GM23248 (cell line): ENCODE measurements around the gene BLZF1. TPM values are rescaled to one million over a fixed set of nuclear protein-coding genes. Genes with fewer than 3 reads are reported as not detected.

Experiments used
- DNase-seq: peaks from one replicate; pipeline ENCODE4 v3.0.0-alpha.2; 2015
- H2AFZ ChIP-seq: fragments of 200-600 bp; sonication (generic); 2 replicates; pipeline ENCODE4 v1.6.1; 2016; ENCODE audit warnings: antibody characterized with exemption
- H3F3A ChIP-seq: fragments of 200-600 bp; sonication (generic); 2 replicates; pipeline ENCODE4 v1.6.1; 2016; ENCODE audit warnings: mild to moderate bottlenecking, antibody characterized with exemption, mixed run types; ENCODE audit not compliant: insufficient read depth
- H3K27ac ChIP-seq: fragments of 200-600 bp; sonication (generic); 2 replicates; pipeline ENCODE4 v1.5.1; 2016; ENCODE audit warnings: mild to moderate bottlenecking
- H3K27me3 ChIP-seq: fragments of 200-600 bp; sonication (generic); replicated peaks from 2 replicates; pipeline ENCODE4 v1.6.1; 2016; ENCODE audit warnings: mild to moderate bottlenecking; ENCODE audit not compliant: insufficient read depth
- H3K36me3 ChIP-seq: fragments of 200-600 bp; sonication (generic); 2 replicates; pipeline ENCODE4 v1.6.1; 2016; ENCODE audit warnings: low read depth, mild to moderate bottlenecking
- H3K4me1 ChIP-seq: fragments of 200-600 bp; sonication (generic); 2 replicates; pipeline ENCODE4 v1.6.1; 2016; ENCODE audit warnings: mild to moderate bottlenecking; ENCODE audit not compliant: insufficient read depth
- H3K4me2 ChIP-seq: fragments of 200-600 bp; sonication (generic); one replicate; pipeline ENCODE4 v1.6.1; 2016; ENCODE audit warnings: mild to moderate bottlenecking; ENCODE audit not compliant: unreplicated experiment
- H3K4me3 ChIP-seq: fragments of 200-600 bp; sonication (generic); 2 replicates; pipeline ENCODE4 v1.5.1; 2016; ENCODE audit warnings: mild to moderate bottlenecking
- H3K79me2 ChIP-seq: fragments of 200-600 bp; sonication (generic); 2 replicates; pipeline ENCODE4 v1.6.1; 2016; ENCODE audit warnings: mild to moderate bottlenecking; ENCODE audit not compliant: insufficient read depth
- H3K9ac ChIP-seq: fragments of 200-600 bp; sonication (generic); 2 replicates; pipeline ENCODE4 v1.6.1; 2016; ENCODE audit warnings: mild to moderate bottlenecking
- H3K9me2 ChIP-seq: fragments of 200-600 bp; sonication (generic); 2 replicates; pipeline ENCODE4 v1.6.1; 2016; ENCODE audit warnings: mixed run types, mild to moderate bottlenecking, moderate library complexity; ENCODE audit not compliant: insufficient read depth
- H3K9me3 ChIP-seq: fragments of 200-600 bp; sonication (generic); one replicate; pipeline ENCODE4 v1.6.1; 2017; ENCODE audit warnings: low read depth
- H4K20me1 ChIP-seq: fragments of 200-600 bp; sonication (generic); 2 replicates; pipeline ENCODE4 v1.6.0; 2016; ENCODE audit not compliant: insufficient read depth
- EZH2 ChIP-seq: fragments of 200-600 bp; sonication (generic); IDR thresholded peaks from 2 replicates; pipeline ENCODE4 v1.6.1; 2018; ENCODE audit warnings: antibody characterized with exemption, mild to moderate bottlenecking; ENCODE audit not compliant: insufficient read depth, poor library complexity, severe bottlenecking
- EZH2phosphoT487 ChIP-seq: fragments of 200-600 bp; sonication (generic); IDR thresholded peaks from 2 replicates; pipeline ENCODE4 v1.6.1; 2018; ENCODE audit warnings: antibody characterized with exemption, moderate library complexity, mild to moderate bottlenecking, low read depth; ENCODE audit not compliant: insufficient read depth
- WGBS, 2 experiments: methylation state at CpG; one replicate each; pipeline ENCODE4 v1.1.6; 2015 to 2017; ENCODE audit warnings: low lambda C conversion rate in 2 of 2, low coverage in 1 of 2; ENCODE audit errors: missing lambda C conversion rate in 2 of 2; 5-methylcytosine and 5-hydroxymethylcytosine counted together
- in situ Hi-C: fragments of 300-500 bp; cut with MboI; formaldehyde crosslinking; loops from 2 replicates; pipeline ENCODE4 v1.15.0; 2020
- polyA plus RNA-seq: library from polyadenylated mRNA; unstranded; fragments of >200 nt; fragmentation: Nextera tagmentation; extraction: Ambion mirVana; gene quantifications from 2 replicates; pipeline ENCODE4 v1.2.1, GENCODE V29; 2016
- total RNA-seq: library from RNA; depleted of rRNA; stranded (reverse); fragments of >200 nt; shearing (Covaris generic); gene quantifications from 2 replicates; pipeline ENCODE4 v1.2.3, GENCODE V29; 2014

The BLZF1 gene
- total and polyA plus RNA-seq, 2 experiments from 2014 or later, result 34.6 to 38.9 TPM

DNA sequence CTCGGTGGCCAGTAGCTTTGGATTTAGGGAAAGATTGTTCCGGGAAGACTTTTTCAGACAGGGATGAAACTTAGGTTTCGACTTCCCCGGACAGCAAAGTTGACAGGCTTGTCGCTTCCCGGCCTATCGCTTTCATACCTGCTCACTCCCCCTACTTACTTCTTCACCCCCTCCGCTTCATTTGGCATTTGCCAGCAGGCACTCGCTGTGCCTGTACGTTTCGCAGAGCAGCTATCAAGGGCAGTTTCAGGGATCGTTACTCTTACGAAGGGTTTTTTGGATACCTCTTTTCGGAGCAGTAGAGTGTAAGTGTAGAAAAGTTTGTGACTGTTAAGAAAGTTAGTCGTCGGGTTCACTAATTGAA lies 393 bp downstream of the BLZF1 start:
- H3K4me3 ChIP-seq, result peak overlapping the region; percentile 82
- H3K36me3 ChIP-seq, result peaks cover 30% of the 10 kb centered on the region
- no peaks in the 10 kb centered on the region for H3K27me3 ChIP-seq
- no peaks in the 10 kb centered on the region for H3K9me3 ChIP-seq
- in situ Hi-C loops, result loop anchor here (25.0 kb wide), 1 partner anchor 931 kb away; no protein-coding TSS in a partner anchor
- peak overlapping the region; percentile 97 for H2AFZ ChIP-seq
- H3K9me2 ChIP-seq, result no peaks in the 10 kb centered on the region
- WGBS, 2 experiments, result 1% methylated on average over 16 of the region's 16 CpGs
- DNase-seq, result peak; percentile 55
- peaks cover 25% of the 10 kb centered on the region for H3K4me1 ChIP-seq
- H3F3A ChIP-seq, result peaks cover 8% of the 10 kb centered on the region; the same call in 1 of the 2 replicates
- H3K79me2 ChIP-seq, result peaks cover 93% of the 10 kb centered on the region
- H3K9ac ChIP-seq, result peak overlapping the region; percentile 81
- no peaks in the 10 kb centered on the region for H4K20me1 ChIP-seq
- H3K27ac ChIP-seq, result peak overlapping the region; percentile 90
- TF ChIP-seq EZH2, result no peak
- no peak for TF ChIP-seq EZH2phosphoT487
- H3K4me2 ChIP-seq, result peak overlapping the region; percentile 93

DNA sequence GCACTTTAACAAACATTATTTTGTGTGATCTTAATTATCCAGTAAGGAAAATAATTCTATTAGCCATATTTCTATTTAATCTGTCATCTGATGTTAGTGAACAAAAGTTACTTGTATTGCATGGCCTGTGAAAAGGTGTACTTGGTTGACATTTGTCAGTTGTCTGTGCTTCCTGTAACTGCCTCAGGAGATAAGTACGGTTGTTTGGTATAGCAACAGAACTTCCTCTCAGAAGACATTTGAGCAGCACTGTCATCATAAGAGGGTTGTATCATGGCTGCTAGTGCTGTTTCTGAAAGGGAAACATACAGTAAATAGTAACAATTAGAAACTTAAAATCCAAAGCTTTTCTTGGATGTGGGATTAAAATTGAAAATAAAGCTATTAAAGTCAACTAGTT lies 3.4 kb downstream of the BLZF1 start:
- TF ChIP-seq EZH2 (no peak), EZH2phosphoT487 (no peak)
- no peak overlapping the region for H2AFZ ChIP-seq
- peaks cover 49% of the 10 kb centered on the region for H3K36me3 ChIP-seq
- H3K9ac ChIP-seq, result no peak overlapping the region
- 92 to 93% methylated on average over 1 of the region's 1 CpG for WGBS, 2 experiments
- peaks cover 18% of the 10 kb centered on the region for H3K4me1 ChIP-seq
- no peak for DNase-seq
- no peaks in the 10 kb centered on the region for H3F3A ChIP-seq
- H3K4me3 ChIP-seq, result no peak overlapping the region
- no peaks in the 10 kb centered on the region for H4K20me1 ChIP-seq
- peaks cover 91% of the 10 kb centered on the region for H3K79me2 ChIP-seq
- H3K9me3 ChIP-seq, result no peaks in the 10 kb centered on the region
- H3K4me2 ChIP-seq, result no peak overlapping the region
- H3K27me3 ChIP-seq, result no peaks in the 10 kb centered on the region
- in situ Hi-C loops, result loop anchor here (25.0 kb wide), 1 partner anchor 934 kb away; no protein-coding TSS in a partner anchor
- H3K9me2 ChIP-seq, result no peaks in the 10 kb centered on the region
- no peak overlapping the region for H3K27ac ChIP-seq

DNA sequence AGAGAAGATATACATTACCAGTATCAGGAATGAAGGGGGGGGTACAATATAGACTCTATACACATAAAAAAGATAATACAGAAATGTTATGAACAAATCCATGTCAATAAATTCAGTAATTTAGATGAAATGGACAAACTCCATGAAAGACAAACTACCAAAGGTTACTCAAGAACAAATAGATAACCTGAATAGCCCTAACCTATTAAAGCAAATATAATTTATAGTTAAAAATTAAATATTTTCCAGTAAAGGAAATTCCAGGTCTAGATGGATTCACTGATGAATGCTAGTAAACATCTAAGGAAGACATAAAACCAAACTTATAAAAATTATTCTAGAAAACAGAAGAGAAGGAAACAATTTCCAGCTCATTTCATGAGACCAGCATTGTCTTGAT lies 13.2 kb downstream of the BLZF1 start:
- Histone ChIP-seq H2AFZ (no peak overlapping the region), H3K9ac (no peak overlapping the region), H3K4me2 (no peak overlapping the region), H3K9me2 (no peaks in the 10 kb centered on the region), H3F3A (no peaks in the 10 kb centered on the region), H3K4me3 (no peak overlapping the region), H3K79me2 (peaks cover 25% of the 10 kb centered on the region), H3K9me3 (no peaks in the 10 kb centered on the region), H3K4me1 (no peaks in the 10 kb centered on the region), H4K20me1 (no peaks in the 10 kb centered on the region), H3K27me3 (no peaks in the 10 kb centered on the region), H3K36me3 (peaks cover 84% of the 10 kb centered on the region), H3K27ac (no peak overlapping the region)
- TF ChIP-seq EZH2 (no peak), EZH2phosphoT487 (no peak)
- in situ Hi-C loops, result no loop called here
- DNase-seq, result no peak

DNA sequence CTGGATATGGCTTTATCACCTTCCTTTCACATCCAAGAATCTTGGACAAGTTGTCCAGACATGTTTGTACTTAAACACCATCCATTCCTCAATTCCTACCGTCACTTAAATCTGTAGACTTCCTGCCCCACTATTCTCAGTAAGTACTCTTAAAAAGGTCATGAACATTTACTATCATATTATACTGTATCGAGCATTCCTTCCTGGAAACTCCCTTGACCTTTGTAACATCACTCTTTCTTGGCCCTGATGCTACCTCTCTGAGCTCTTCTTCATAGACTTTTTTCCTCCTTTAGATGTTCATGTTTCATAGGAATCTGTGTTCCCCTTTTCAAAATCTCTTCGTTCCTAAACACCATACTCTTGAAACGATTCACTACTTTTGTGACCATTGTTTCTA lies 15.5 kb downstream of the BLZF1 start:
- no peak overlapping the region for H3K9ac ChIP-seq
- no peak for TF ChIP-seq EZH2
- no peak for TF ChIP-seq EZH2phosphoT487
- no peaks in the 10 kb centered on the region for H3F3A ChIP-seq
- H3K9me2 ChIP-seq, result no peaks in the 10 kb centered on the region
- no peak overlapping the region for H2AFZ ChIP-seq
- peaks cover 10% of the 10 kb centered on the region; the same call in 1 of the 2 replicates for H3K79me2 ChIP-seq
- no peak overlapping the region for H3K4me3 ChIP-seq
- H3K4me1 ChIP-seq, result no peaks in the 10 kb centered on the region
- WGBS, 2 experiments, result 97 to 98% methylated on average over 4 of the region's 4 CpGs
- peaks cover 83% of the 10 kb centered on the region for H3K36me3 ChIP-seq
- no peak overlapping the region for H3K27ac ChIP-seq
- no peaks in the 10 kb centered on the region for H3K27me3 ChIP-seq
- DNase-seq, result no peak
- no peaks in the 10 kb centered on the region for H4K20me1 ChIP-seq
- in situ Hi-C loops, result no loop called here
- H3K4me2 ChIP-seq, result no peak overlapping the region
- no peaks in the 10 kb centered on the region for H3K9me3 ChIP-seq

DNA sequence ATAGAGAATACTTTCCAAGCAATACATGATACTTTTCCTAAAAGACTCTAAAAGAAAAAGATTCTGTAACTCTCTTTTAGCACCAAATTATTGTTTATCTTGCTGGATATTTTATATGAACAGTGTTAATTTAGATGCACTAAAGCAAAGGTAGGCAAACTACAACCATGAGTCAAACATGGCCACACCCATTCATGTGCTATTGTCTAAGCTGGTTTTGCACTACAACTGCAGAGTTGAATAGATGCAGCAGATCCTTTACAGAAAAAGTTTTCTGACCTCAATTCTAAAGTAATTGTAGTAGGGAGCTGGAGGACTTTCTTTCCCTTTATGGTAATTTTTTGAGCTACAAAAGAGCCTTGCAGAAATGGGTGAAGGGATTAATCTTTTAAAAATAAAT lies 19.4 kb downstream of the BLZF1 start:
- Histone ChIP-seq H3K9me2 (no peaks in the 10 kb centered on the region), H3K79me2 (0 out of 2 replicates have a peak, but pooled peaks cover 3% of the 10 kb centered on the region), H3K4me2 (no peak overlapping the region), H3K27me3 (no peaks in the 10 kb centered on the region), H3K27ac (no peak overlapping the region), H2AFZ (no peak overlapping the region), H3K9ac (no peak overlapping the region), H3K4me3 (no peak overlapping the region), H3F3A (no peaks in the 10 kb centered on the region; the same call in 1 of the 2 replicates), H3K36me3 (peaks cover 76% of the 10 kb centered on the region), H3K4me1 (no peaks in the 10 kb centered on the region), H4K20me1 (no peaks in the 10 kb centered on the region), H3K9me3 (no peaks in the 10 kb centered on the region)
- DNase-seq, result no peak
- TF ChIP-seq EZH2 (no peak), EZH2phosphoT487 (no peak)
- in situ Hi-C loops, result no loop called here
